Measurements from ENCODE around the gene C14orf93. TPM values are rescaled to one million over a fixed set of nuclear protein-coding genes. Genes with fewer than 3 reads are reported as not detected.

Gene C14orf93
- total RNA-seq, 3 donors from 2014 or later, result 11.0 to 16.3 (median 11.8) TPM

DNA sequence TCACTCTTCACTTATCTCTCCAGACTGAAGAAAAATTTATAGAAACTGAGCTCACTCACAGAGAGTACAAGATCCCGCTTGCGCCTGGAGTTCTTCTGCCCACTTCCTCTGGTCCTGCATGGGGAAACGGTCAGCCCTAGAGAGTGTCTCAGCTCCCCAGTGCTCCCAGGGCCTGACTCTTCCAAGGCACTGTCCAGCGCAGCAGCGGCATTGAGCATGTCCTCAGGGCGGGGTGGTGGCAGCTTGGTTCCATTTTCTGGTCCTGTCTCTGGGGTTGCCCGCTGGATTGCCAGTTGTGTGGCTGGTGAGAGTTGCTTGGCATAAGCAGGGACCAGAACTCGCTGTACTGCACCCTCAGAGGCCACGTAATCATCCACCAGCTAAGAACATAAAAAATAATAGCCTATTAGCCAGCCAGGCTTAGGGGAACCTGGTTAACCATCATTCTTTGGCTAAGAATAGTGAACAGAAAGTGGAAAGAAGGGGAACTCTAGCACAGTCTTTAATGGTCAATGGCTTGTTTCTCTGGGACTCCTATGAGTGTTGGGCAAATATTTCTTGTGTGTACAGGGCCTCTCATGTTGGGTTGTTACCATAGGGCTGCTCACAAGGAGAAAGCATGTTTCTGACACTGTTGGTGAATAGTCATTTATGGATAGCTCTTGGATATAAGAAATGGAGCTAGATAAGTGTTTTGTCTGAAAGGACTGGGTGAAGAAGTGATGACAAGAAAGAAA, 13.9 kb downstream of the C14orf93 start:
- DNase-seq, result no peak
- H3K9me3 ChIP-seq, result no peaks in the 10 kb centered on the region
- TF ChIP-seq, protein P1, sequence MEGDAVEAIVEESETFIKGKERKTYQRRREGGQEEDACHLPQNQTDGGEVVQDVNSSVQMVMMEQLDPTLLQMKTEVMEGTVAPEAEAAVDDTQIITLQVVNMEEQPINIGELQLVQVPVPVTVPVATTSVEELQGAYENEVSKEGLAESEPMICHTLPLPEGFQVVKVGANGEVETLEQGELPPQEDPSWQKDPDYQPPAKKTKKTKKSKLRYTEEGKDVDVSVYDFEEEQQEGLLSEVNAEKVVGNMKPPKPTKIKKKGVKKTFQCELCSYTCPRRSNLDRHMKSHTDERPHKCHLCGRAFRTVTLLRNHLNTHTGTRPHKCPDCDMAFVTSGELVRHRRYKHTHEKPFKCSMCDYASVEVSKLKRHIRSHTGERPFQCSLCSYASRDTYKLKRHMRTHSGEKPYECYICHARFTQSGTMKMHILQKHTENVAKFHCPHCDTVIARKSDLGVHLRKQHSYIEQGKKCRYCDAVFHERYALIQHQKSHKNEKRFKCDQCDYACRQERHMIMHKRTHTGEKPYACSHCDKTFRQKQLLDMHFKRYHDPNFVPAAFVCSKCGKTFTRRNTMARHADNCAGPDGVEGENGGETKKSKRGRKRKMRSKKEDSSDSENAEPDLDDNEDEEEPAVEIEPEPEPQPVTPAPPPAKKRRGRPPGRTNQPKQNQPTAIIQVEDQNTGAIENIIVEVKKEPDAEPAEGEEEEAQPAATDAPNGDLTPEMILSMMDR (IDR thresholded peaks at IDR 0.05), result no peak
- H3K4me1 ChIP-seq (ENCODE audit: low read depth), result peaks cover 7% of the 10 kb centered on the region
- intact Hi-C loops (cut with DNase I, micrococcal nuclease), result no loop called here
- no peaks in the 10 kb centered on the region for H3K36me3 ChIP-seq (ENCODE audit: low read depth)
- H3K4me3 ChIP-seq, result no peak overlapping the region
- no peak for ATAC-seq

DNA sequence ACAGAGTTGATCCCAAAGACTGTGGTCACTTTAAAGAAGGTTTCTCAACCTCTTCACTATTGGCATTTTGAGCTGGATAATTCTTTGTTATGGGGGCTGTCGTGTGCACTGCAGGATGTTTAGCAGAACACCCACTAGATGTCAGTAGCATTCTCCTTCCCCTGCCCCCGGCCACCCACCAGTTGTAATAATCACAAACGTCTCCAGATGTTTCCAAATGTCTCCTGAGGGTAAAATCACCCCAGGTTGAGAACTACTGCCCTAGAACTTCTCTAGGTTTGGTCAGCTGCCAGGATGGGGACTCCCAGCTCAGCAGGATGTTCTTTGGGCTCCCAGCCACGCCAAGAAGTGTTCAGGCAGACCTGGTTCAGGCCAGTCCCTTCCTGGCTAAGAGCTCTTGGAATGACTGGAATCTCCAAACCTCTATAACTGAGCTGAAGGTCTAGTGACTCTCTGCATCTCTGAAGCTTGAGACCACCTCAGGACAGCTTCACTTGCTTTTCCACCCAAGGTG, 15.1 kb downstream of the C14orf93 start:
- intact Hi-C loops (cut with DNase I, micrococcal nuclease), result no loop called here
- DNase-seq, result no peak
- ATAC-seq, result peak; percentile 73
- Histone ChIP-seq H3K9me3 (no peaks in the 10 kb centered on the region), H3K4me3 (no peak overlapping the region), H3K4me1 (ENCODE audit: low read depth) (peaks cover under 1% of the 10 kb centered on the region), H3K36me3 (ENCODE audit: low read depth) (no peaks in the 10 kb centered on the region)
- TF ChIP-seq, protein P1 (IDR thresholded peaks at IDR 0.05), result no peak

DNA sequence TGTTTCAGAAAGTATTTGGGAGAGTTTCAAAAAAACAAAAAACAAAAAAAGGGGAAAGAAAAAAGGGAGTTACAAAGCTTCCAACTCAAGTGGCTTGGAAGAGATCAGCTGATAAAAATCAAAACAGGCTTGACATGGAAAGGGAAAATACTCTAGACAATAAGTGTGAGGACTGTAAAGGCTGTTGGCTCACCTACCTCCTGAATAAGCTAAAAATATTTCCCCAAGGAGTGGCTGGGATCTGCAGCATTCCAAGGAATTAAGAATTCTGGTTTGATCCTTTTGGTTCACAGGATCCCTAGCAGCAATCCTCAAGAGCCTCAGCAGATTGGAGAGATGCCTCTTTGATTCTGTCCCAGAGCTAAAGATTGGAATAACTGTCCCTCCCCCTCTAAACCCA, 16.4 kb downstream of the C14orf93 start:
- Histone ChIP-seq H3K9me3 (no peaks in the 10 kb centered on the region), H3K4me1 (ENCODE audit: low read depth) (no peaks in the 10 kb centered on the region), H3K36me3 (ENCODE audit: low read depth) (no peaks in the 10 kb centered on the region), H3K4me3 (no peak overlapping the region)
- DNase-seq (no peak), ATAC-seq (no peak)
- intact Hi-C loops (cut with DNase I, micrococcal nuclease), result no loop called here
- TF ChIP-seq, protein P1 (IDR thresholded peaks at IDR 0.05), result no peak

DNA sequence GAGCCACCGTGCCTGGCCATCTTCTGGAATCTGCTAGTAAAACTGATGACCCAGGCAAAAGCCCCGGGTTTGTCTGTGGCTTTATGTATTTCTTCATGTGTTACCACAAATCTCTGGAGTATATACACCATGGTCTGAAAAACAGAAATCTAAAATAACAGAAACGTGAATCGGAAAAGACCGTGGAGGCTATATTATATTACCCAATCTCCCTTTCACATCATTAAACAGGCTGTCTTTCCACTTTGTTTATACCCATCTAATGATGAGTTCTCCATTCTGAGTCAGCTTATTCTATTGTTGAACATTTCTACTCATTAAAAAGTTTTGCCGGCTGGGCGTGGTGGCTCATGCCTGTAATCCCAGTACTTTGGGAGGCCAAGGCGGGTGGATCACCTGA, 18.1 kb downstream of the C14orf93 start:
- ATAC-seq (no peak), DNase-seq (no peak)
- Histone ChIP-seq H3K9me3 (no peaks in the 10 kb centered on the region), H3K36me3 (ENCODE audit: low read depth) (no peaks in the 10 kb centered on the region), H3K4me1 (ENCODE audit: low read depth) (no peaks in the 10 kb centered on the region), H3K4me3 (no peak overlapping the region)
- intact Hi-C loops (cut with DNase I, micrococcal nuclease), result no loop called here
- TF ChIP-seq, protein P1 (IDR thresholded peaks at IDR 0.05), result no peak

DNA sequence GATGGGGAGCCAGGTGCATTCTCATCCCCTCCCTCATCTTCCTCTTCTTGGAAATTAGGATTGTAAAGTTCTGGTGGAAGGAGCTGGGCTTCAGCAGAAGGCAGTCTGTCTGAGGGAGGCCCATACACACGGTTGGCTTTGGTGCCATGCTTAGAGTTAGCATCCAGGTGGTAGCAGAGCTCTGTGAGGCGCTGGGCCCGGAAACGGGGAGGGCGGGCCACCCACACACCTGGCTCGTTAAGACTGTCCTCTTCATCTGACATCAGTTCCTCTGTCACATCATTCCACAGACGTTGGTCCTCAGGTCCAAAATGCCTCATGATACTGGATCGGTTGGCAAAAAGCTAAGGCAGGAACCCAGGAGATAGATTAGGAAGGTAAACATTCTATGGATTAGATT, 22.7 kb downstream of the C14orf93 start:
- intact Hi-C loops (cut with DNase I, micrococcal nuclease), result loop anchor here in 1 of 2 donors (5.0 kb wide), 1 partner anchor 70 kb away; the partner anchor contains the start of gene CDH24
- TF ChIP-seq, protein P1 (IDR thresholded peaks at IDR 0.05), result no peak
- no peaks in the 10 kb centered on the region for H3K9me3 ChIP-seq
- ATAC-seq (no peak), DNase-seq (no peak)
- H3K36me3 ChIP-seq (ENCODE audit: low read depth), result no peaks in the 10 kb centered on the region
- H3K4me1 ChIP-seq (ENCODE audit: low read depth), result no peaks in the 10 kb centered on the region
- H3K4me3 ChIP-seq, result no peak overlapping the region

Measured in mucosa of descending colon (tissue), 3 donors.